NCI-H82 treated with DMSO at 0.1 percent for 48 hours (cell line): ENCODE data around the gene DBX1.
A peak's percentile ranks its signal among the peaks of the same experiment; 100 is the strongest.

ENCODE experiments used
- DNase-seq: peaks from one replicate; lab custom pipeline; 2025; ENCODE audit not compliant: unreplicated experiment; lab: John Stamatoyannopoulos, UW

DBX1 gene

GRCh38 chr11:20126724-20127123, 33.6 kb downstream of the DBX1 start:
- DNase-seq: no peak

GRCh38 chr11:20125927-20126326, 34.3 kb downstream of the DBX1 start:
- DNase-seq: no peak

GRCh38 chr11:20122131-20122530, 38.1 kb downstream of the DBX1 start:
- DNase-seq: no peak

GRCh38 chr11:20120134-20120925, 39.9 kb downstream of the DBX1 start:
- no peak for DNase-seq

GRCh38 chr11:20119315-20119714, 41.0 kb downstream of the DBX1 start:
- DNase-seq: no peak

- no peak for DNase-seq
Measured at GRCh38 chr11:20118209-20118608, 42.1 kb downstream of the DBX1 start.

GRCh38 chr11:20117291-20117690, 43.0 kb downstream of the DBX1 start:
- DNase-seq: no peak

GRCh38 chr11:20116825-20117224, 43.5 kb downstream of the DBX1 start:
- DNase-seq: no peak

- no peak for DNase-seq
Measured at GRCh38 chr11:20114588-20114987, 45.7 kb downstream of the DBX1 start.

- no peak for DNase-seq
Measured at GRCh38 chr11:20113149-20113438, 47.2 kb downstream of the DBX1 start.

GRCh38 chr11:20112291-20113148, 47.8 kb downstream of the DBX1 start:
- no peak for DNase-seq

GRCh38 chr11:20111871-20112270, 48.4 kb downstream of the DBX1 start:
- DNase-seq: no peak

- peak; percentile 31 for DNase-seq
Measured at GRCh38 chr11:20110908-20111669, 49.2 kb downstream of the DBX1 start.

GRCh38 chr11:20109731-20110445, 50.4 kb downstream of the DBX1 start:
- DNase-seq: no peak
